Measurements from ENCODE around the gene SLMAP.

DNA sequence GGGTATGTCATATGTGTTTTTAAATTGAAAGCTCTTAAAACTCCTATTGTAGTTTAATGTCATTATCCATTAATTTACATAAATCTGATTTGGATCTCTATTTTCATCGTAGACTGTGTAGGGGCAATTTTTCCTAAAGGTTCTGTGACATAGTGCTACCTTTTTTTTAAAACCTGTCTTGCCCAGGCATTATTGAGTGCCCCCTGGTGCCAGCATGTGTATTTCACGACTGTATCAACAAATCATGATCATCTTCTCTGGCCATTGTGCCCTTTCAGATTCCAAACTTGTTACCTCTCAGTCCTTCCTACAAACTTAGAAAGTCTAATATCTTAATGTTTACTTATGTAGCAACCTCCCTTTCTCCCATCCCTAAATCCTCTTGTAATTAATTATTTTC is 154.9 kb downstream of the SLMAP start:
- TF ChIP-seq, protein P1, sequence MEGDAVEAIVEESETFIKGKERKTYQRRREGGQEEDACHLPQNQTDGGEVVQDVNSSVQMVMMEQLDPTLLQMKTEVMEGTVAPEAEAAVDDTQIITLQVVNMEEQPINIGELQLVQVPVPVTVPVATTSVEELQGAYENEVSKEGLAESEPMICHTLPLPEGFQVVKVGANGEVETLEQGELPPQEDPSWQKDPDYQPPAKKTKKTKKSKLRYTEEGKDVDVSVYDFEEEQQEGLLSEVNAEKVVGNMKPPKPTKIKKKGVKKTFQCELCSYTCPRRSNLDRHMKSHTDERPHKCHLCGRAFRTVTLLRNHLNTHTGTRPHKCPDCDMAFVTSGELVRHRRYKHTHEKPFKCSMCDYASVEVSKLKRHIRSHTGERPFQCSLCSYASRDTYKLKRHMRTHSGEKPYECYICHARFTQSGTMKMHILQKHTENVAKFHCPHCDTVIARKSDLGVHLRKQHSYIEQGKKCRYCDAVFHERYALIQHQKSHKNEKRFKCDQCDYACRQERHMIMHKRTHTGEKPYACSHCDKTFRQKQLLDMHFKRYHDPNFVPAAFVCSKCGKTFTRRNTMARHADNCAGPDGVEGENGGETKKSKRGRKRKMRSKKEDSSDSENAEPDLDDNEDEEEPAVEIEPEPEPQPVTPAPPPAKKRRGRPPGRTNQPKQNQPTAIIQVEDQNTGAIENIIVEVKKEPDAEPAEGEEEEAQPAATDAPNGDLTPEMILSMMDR (IDR thresholded peaks at IDR 0.05 in 4 of 5, conservative IDR thresholded peaks at IDR 0.05 in 1 of 5) = peak in 1 of 5 experiments; percentile 29
- TF ChIP-seq POLR2A (IDR thresholded peaks at IDR 0.05) = no peak
